Keratinocyte (primary cell): ENCODE data around the gene BBX. TPM values are rescaled to one million over a fixed set of nuclear protein-coding genes. Genes with fewer than 3 reads are reported as not detected.
A peak's percentile ranks its signal among the peaks of the same experiment; 100 is the strongest.

ENCODE experiments used
- DNase-seq: peaks from one replicate; pipeline ENCODE4 v3.0.0-alpha.2; 2011; ENCODE audit warnings: low read depth, missing footprints, low spot score
- FAIRE-seq: peaks from 2 replicates; lab custom pipeline; 2011; peaks lifted over from hg19 to GRCh38; lab: Jason Lieb, UNC
- H2AFZ ChIP-seq: 2 replicates; pipeline ENCODE4 v1.6.0; 2012; ENCODE audit warnings: low read length, control low read depth, inconsistent platforms; ENCODE audit not compliant: control insufficient read depth
- H3K27ac ChIP-seq: 2 replicates; pipeline ENCODE4 v1.5.1; 2011; ENCODE audit warnings: low read length; ENCODE audit not compliant: control insufficient read depth, insufficient read depth
- H3K27me3 ChIP-seq: 3 replicates; pipeline ENCODE4 v1.6.0; 2011; ENCODE audit warnings: low read length; ENCODE audit not compliant: control insufficient read depth, insufficient read depth; ENCODE audit errors: extremely low read depth
- H3K36me3 ChIP-seq, 2 experiments: 2 replicates in 1 of 2; 3 replicates in 1 of 2; pipeline ENCODE4 v1.5.1; 2011; ENCODE audit warnings: low read length in 2 of 2, mild to moderate bottlenecking in 1 of 2; ENCODE audit not compliant: control insufficient read depth in 2 of 2, insufficient read depth in 2 of 2; ENCODE audit errors: extremely low read depth in 1 of 2
- H3K4me1 ChIP-seq: 3 replicates; pipeline ENCODE4 v1.5.1; 2011; ENCODE audit warnings: low read length; ENCODE audit not compliant: control insufficient read depth, insufficient read depth; ENCODE audit errors: extremely low read depth
- H3K4me2 ChIP-seq: 3 replicates; pipeline ENCODE4 v1.6.0; 2011; ENCODE audit warnings: low read depth, low read length; ENCODE audit not compliant: control insufficient read depth, insufficient read depth; ENCODE audit errors: extremely low read depth
- H3K4me3 ChIP-seq, 3 experiments: fragments of 200-600 bp in 1 of 3; sonication (generic) in 1 of 3; 2 replicates in 2 of 3; 3 replicates in 1 of 3; pipeline ENCODE4 v1.5.1; 2011 to 2016; ENCODE audit warnings: low read length in 3 of 3, mild to moderate bottlenecking in 3 of 3, control low read depth in 2 of 3, inconsistent platforms in 1 of 3, low read depth in 1 of 3, mixed read lengths in 1 of 3, mixed run types in 1 of 3, moderate library complexity in 1 of 3; ENCODE audit not compliant: control insufficient read depth in 2 of 3, insufficient read depth in 2 of 3; ENCODE audit errors: extremely low read depth in 1 of 3
- H3K79me2 ChIP-seq: 2 replicates; pipeline ENCODE4 v1.6.0; 2012; ENCODE audit warnings: low read length; ENCODE audit not compliant: control insufficient read depth, insufficient read depth
- H3K9ac ChIP-seq: 3 replicates; pipeline ENCODE4 v1.6.0; 2011; ENCODE audit warnings: low read length; ENCODE audit not compliant: control insufficient read depth, insufficient read depth; ENCODE audit errors: extremely low read depth
- H3K9me1 ChIP-seq: 3 replicates; pipeline ENCODE4 v1.6.0; 2011; ENCODE audit warnings: low read length; ENCODE audit not compliant: control insufficient read depth, insufficient read depth; ENCODE audit errors: extremely low read depth
- H3K9me3 ChIP-seq: 2 replicates; pipeline ENCODE4 v1.5.1; 2012; ENCODE audit warnings: low read depth, low read length; ENCODE audit not compliant: control insufficient read depth
- H4K20me1 ChIP-seq: 3 replicates; pipeline ENCODE4 v1.6.0; 2011; ENCODE audit warnings: low read length; ENCODE audit not compliant: control insufficient read depth, insufficient read depth; ENCODE audit errors: extremely low read depth
- CTCF ChIP-seq, 3 experiments: IDR thresholded peaks in 1 of 3; conservative IDR thresholded peaks in 1 of 3; optimal IDR thresholded peaks in 1 of 3; 2 replicates in 2 of 3; 3 replicates in 1 of 3; pipeline versions ENCODE3 to v1.5.1; 2011; ENCODE audit warnings: low read length in 3 of 3, mild to moderate bottlenecking in 3 of 3, moderate library complexity in 2 of 3, control low read depth in 1 of 3, inconsistent platforms in 1 of 3; ENCODE audit not compliant: insufficient read depth in 2 of 3; ENCODE audit errors: extremely low read depth in 1 of 3
- EZH2 ChIP-seq: IDR thresholded peaks from one replicate; pipeline ENCODE4 v1.6.1; 2012; ENCODE audit warnings: inconsistent platforms, mild to moderate bottlenecking, low read length, moderate library complexity
- dilution Hi-C: fragments of 300-500 bp; cut with MboI; formaldehyde crosslinking; loops from one replicate; pipeline ENCODE4 v1.7.0; 2020; ENCODE audit warnings: low sequenced_read_pairs; ENCODE audit not compliant: extremely low pct_ligation_motif_present
- polyA plus RNA-seq, 5 experiments: library from polyadenylated mRNA; depleted of rRNA in 3 of 5; stranded (reverse) in 3 of 5; stranded (forward) in 1 of 5; unstranded in 1 of 5; fragments of >200 nt; gene quantifications; 1 replicate in 1 of 5; 2 replicates in 3 of 5; 3 replicates in 1 of 5; pipeline versions ENCODE4 v1.2.1 to v1.2.3, GENCODE V29; 2011 to 2012; ENCODE audit warnings: missing spikeins in 2 of 5, low read depth in 1 of 5, low replicate concordance in 1 of 5

Gene BBX
- polyA plus RNA-seq, 1 donor (not counting 4 experiments of a cell fraction or from before 2014, with no cell fraction given), result 43.4 TPM

- Histone ChIP-seq H4K20me1 (no peaks in the 10 kb centered on the region), H3K27ac (no peak overlapping the region), H3K4me2 (no peak overlapping the region), H3K27me3 (no peaks in the 10 kb centered on the region), H3K9ac (no peak overlapping the region), H3K9me1 (no peaks in the 10 kb centered on the region), H3K4me3 (no peak overlapping the region), H3K4me1 (peaks cover 5% of the 10 kb centered on the region), H3K36me3 (no peaks in the 10 kb centered on the region), H3K79me2 (peaks cover 17% of the 10 kb centered on the region), H2AFZ (no peak overlapping the region), H3K9me3 (no peaks in the 10 kb centered on the region)
- TF ChIP-seq CTCF (optimal IDR thresholded peaks at IDR 0.05 in 1 of 3, IDR thresholded peaks at IDR 0.05 in 1 of 3, conservative IDR thresholded peaks at IDR 0.05 in 1 of 3; ENCODE audit: extremely low read depth in 1 of 3, insufficient read depth in 2 of 3, low read length in 3 of 3), result no peak
- TF ChIP-seq EZH2, result no peak
- DNase-seq, result no peak
- dilution Hi-C loops, result no loop called here
- FAIRE-seq, result no peak
Measured at GRCh38 chr3:107520535-107520934, 2.2 kb upstream of the BBX start.

GRCh38 chr3:107521469-107522059 lies 1.2 kb upstream of the BBX start:
- dilution Hi-C loops, result no loop called here

GRCh38 chr3:107523289-107523538 lies 452 bp downstream of the BBX start:
- DNase-seq (no peak), FAIRE-seq (no peak)
- H3K27me3 ChIP-seq, result no peaks in the 10 kb centered on the region
- dilution Hi-C loops, result no loop called here
- H3K4me1 ChIP-seq, result peaks cover 12% of the 10 kb centered on the region
- peak overlapping the region; percentile 84 for H2AFZ ChIP-seq
- no peaks in the 10 kb centered on the region for H4K20me1 ChIP-seq
- TF ChIP-seq EZH2 (no peak), CTCF (optimal IDR thresholded peaks at IDR 0.05 in 1 of 3, IDR thresholded peaks at IDR 0.05 in 1 of 3, conservative IDR thresholded peaks at IDR 0.05 in 1 of 3; ENCODE audit: extremely low read depth in 1 of 3, insufficient read depth in 2 of 3, low read length in 3 of 3) (no peak)
- peak overlapping the region; percentile 88 for H3K9ac ChIP-seq
- no peaks in the 10 kb centered on the region for H3K9me1 ChIP-seq
- H3K79me2 ChIP-seq, result peaks cover 41% of the 10 kb centered on the region
- H3K27ac ChIP-seq, result peak overlapping the region; percentile 83
- peak overlapping the region; percentile 72 to 96 (median 93) for H3K4me3 ChIP-seq
- peaks cover 0 to 2% of the 10 kb centered on the region in 2 experiments for H3K36me3 ChIP-seq
- H3K9me3 ChIP-seq, result no peaks in the 10 kb centered on the region
- H3K4me2 ChIP-seq, result no peak overlapping the region

More at GRCh38 chr3:107521469-107522059, 1.2 kb upstream of the BBX start:
- peaks cover 26% of the 10 kb centered on the region for H3K79me2 ChIP-seq
- no peak overlapping the region for H3K9ac ChIP-seq
- H4K20me1 ChIP-seq, result no peaks in the 10 kb centered on the region
- H3K4me3 ChIP-seq, result no peak overlapping the region
- no peaks in the 10 kb centered on the region for H3K36me3 ChIP-seq
- H3K4me1 ChIP-seq, result peaks cover 12% of the 10 kb centered on the region
- no peaks in the 10 kb centered on the region for H3K27me3 ChIP-seq
- H3K9me3 ChIP-seq, result no peaks in the 10 kb centered on the region
- TF ChIP-seq EZH2, result no peak
- FAIRE-seq (no peak), DNase-seq (no peak)
- no peak overlapping the region for H2AFZ ChIP-seq
- H3K27ac ChIP-seq, result no peak overlapping the region
- no peaks in the 10 kb centered on the region for H3K9me1 ChIP-seq
- no peak overlapping the region for H3K4me2 ChIP-seq
